NCI-H1694 (cell line): ENCODE data around the gene ZBTB7C.

Experiments used
- DNase-seq: peaks from one replicate; lab custom pipeline; 2025; lab: John Stamatoyannopoulos, UW

Gene ZBTB7C

DNA sequence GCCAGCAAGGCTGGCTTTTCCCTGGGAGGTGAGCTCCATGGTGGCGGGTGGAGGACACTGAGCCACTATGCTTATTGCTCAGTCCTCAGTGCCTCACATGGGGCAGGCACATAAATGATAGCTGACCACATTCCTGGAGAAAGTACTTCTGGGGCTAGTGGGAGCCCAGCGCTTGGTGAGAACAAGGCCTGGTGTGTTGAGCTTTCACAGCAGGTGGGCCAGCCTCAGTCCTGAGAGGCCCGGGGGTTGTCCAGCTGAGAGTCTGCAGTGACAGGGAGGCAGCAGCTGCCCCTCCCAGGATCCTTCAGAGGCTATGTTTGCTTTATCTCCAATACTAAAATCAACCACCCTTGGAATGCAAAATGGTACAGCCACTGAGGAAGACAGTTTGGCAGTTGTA is 217.7 kb downstream of the ZBTB7C start:
- DNase-seq = no peak

DNA sequence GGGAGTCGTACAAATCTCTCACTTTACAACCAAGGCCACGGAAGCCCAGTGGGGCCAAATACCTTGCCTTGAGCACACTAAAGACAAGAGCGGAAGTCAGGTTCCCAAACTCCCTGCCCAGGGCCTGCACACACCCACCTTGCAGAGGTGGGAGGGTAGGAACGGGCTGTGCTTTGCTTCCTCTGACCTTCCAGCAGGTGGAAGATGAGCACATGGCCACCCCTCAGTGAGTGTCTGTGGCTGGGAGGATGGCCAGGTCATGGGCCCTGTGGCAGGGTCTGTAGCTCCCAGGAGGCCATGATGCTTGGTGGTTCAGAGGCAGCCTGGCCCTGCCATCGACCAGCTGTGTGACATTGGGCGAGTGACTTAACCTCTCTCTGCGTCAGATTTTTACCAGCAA is 218.2 kb downstream of the ZBTB7C start:
- no peak for DNase-seq

DNA sequence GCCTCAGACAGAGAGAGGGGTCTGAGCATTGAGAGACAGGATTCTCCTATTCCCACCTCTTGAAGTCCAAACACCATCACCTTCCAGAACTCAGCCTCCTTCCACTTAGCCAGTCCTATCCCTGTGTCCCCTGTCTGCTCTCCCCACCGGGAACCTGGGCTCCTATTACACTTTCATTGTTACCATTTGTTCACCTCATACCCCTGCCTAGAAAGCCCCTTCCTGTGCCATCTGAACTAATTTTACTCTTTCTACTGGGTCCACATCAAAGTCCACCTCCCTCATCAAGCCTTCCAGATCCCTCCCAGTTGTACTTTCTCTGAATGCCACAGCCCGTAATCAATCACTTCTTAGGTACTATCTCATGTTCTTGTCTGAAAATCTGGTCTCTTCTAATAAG is 220.6 kb downstream of the ZBTB7C start:
- DNase-seq = no peak

DNA sequence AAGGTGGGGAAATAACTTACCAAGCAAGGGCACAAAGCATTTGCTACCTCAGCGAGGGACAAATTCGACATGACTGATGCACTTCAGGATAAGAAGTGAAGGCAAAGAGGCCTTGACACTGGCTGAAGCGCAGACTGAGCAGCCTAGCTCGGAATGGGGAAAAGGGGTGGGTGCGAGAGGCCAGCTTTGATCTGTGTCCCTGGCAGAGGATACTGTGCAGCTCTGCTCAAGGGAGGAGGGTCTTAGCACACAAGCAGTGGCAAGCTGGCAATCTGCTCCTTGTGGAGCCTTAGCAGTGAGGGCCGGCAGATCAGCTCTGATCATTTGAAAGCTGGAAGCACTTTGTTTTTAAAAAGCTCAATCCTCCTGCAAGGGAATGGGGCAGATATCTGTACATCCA is 222.3 kb downstream of the ZBTB7C start:
- DNase-seq = no peak

DNA sequence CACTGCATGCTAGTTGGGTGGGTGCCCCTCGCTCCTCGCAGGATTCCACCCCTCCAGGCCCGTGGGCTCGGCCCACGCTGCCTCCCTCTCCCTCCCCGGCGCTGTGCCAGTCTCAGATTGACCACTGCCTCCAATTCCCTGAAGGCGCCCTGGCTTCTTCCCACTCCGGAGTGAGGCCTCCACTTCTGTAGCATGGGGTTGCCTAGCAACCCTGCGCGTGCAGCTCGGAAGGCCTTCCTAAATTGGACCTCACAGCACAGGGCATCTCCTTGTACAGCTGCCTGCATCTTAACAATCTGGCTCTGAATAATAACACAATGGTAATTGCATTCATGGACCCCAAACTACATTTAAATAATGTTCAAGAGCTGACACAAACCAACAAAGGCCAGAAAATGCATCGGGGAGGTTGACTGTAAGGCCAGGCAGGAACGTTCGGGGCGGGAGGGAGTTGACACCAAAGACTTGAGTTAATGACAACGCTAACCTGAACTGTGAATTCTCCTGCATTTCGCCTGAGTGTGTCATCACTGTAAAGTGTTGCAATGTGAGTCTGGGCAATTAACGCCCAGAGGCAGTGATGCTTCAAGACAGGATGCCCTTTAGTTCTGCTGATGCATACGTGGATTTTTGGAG is 222.9 kb downstream of the ZBTB7C start:
- no peak for DNase-seq

DNA sequence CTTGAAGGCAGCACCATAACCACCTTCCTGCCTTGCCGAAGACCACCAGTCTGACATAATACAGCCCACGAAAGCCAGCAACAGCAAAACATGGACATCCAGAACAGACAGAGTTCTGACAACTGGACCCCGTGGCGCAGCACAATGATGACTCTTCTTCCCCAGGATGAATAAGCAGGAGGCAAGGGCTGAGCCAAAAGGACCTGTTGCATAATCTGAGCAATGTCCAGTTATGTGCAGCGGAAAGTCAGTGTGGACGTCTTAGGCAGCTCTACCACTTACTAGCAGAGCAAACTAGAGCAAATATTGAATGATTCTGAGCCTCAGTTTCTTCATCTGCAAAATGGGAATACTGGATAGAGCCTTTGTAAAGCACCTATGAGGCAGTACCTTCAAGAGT is 225.1 kb downstream of the ZBTB7C start:
- no peak for DNase-seq

DNA sequence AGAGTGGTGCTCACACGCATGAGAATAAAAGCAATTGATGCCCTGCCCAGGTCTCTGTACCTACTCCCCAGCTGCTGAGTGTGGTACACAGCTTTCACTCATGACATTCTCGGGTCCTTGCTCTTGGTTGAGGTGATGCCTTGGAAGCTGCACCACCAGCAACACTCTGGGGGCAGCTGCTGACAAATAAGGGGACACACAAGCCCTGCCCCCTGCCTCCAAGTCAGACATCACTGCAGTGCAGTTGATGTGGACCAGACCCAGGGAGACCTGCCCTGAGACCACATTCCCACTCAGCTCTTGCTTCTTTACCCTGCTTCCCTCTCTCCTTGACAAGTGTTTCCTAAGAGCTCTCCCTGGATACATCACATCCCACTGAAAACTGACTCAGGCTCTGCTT is 225.6 kb downstream of the ZBTB7C start:
- no peak for DNase-seq

DNA sequence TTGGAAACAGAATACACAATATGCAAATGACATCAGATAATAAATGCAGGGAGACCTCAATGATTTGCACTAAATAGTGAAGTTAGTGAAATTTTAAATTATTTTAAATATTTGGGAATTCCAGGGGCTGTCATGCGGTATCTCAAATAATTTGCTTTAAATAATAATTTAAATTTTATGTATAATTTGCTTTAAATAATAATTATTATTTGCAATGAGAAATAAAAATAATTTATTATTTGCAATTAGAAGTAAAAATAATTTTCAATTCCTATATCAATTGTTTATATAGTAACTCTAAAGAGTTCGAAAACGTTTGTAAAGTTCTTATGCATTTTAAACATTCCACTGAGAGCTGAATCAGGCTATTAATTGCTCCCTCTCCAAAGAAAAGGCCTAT is 226.4 kb downstream of the ZBTB7C start:
- DNase-seq = no peak

DNA sequence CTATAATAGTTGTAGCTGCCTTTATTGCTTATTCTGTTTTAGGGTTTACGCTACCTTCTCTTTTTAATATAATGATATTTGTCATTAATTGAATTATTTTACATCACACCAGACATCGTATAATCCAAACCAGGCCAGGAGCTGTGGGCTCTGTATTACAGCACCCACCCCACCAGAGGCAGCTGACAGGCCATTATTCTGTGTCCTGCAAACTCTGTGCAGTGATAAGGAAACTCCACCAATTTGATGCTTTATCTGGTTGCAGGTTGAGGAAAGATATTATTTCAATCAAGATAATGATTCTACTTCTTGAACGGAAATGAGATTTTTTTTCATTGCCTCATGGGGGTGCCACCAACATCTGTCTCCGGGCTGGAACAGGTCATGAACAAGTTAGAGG is 227.3 kb downstream of the ZBTB7C start:
- DNase-seq = no peak

DNA sequence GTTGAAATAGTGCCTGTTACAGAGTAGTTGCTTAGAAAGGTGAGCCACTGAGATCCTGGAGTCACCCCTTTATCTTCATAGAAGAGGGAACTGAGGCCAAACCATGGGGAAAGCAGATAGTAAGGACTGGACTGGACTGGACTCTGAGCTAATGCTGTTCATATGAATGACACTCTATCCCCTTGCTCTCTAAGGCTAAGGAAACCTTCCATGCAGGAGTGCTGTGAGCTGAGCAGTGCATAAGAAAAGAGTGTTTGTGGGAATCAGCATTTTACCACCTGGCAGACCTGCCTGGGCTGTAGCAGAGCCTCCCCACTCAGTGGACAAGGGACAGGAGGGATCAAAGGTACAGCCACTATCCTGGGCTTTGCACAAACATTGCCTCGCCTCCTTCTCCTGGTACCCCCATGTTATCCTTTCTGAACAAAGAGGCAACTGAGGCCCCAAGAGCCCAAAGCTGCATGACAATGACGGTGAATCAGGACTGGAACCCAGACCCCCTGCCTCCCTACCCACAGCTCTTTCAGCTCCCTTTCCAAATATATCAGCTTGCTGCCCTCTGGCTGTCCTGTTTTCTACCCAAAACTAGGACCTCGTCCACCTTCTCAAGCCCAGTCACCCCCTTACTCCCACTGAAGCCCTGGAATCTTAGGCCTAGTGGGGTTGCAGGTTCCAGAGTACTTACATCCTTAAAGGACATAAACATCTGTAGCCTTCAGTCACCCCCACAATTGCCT is 227.9 kb downstream of the ZBTB7C start:
- no peak for DNase-seq

DNA sequence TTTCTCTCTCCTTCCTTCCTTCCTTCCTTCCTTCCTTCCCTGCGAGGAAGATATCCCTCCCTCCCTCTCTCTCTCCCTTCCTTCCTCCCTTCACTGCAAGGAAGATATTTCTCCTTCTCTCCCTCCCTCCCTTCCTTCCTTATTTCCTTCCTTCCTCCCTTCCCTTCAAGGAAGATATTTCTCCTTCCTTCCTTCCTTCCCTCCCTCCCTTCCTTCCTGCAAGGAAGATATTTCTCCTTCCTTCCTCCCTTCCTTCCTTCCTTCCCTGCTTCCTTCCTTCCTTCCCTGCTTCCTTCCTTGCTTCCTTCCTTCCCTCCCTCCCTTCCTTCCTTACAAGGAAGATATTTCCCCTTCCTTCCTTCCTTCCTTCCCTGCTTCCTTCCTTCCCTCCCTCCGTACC is 229.5 kb downstream of the ZBTB7C start:
- no peak for DNase-seq

DNA sequence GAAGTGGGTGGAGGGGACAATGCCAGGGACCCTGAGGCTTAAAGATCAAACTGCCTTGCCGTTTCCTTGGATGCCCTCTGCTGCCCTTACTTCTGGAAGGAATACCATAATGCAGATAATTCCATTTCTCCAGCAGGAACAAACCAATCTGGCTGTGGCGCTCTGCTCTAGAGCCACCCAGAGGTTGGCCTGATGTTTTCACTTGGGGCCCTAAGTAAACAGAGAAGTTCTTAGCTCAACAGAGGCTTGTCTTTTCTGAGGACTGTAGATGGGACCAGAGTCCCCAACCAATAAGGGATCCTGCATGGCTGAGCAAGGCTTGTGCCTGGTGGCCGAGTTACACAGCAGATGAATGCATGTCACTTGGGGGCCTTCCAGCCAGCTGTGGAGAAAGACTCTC is 230.2 kb downstream of the ZBTB7C start:
- no peak for DNase-seq

DNA sequence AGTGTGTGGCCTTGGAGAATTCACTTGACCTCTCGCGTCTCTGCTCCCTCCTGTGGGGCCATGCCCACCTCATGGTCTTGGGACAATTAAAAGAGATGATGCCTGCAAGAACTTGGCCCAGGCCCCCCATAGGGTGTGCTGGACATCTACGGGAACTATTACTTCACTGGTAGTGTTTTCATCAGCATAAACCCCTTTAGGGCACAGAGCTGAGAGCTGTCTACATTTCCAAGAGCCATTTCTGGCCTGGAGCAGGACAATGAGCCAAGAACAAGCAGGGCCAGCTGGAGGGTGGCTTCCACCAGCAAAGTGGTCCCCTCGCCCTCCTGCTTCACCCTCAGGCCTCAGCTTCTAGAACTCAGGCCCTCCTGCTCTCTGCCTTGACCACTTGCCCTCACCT is 232.3 kb downstream of the ZBTB7C start:
- no peak for DNase-seq

DNA sequence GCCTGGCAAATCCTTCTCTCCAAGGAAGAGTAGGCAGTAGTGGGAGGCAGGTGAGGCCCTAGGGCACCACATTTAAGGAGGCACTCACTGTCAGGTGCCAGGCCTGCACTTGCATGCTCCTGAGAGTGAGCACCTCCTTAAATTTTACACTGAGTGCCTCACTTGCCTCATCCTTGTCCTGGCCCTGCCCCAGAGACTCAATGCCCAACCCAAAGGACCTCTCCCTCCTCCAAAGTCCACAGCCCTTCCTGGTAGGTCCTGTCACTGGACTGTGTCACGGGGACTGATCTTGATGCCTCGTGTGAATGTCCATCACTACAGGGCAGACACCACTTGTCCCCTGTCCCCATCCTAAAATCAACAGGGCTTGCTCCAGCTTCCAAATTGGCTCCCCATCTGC is 235.6 kb downstream of the ZBTB7C start:
- DNase-seq = no peak

DNA sequence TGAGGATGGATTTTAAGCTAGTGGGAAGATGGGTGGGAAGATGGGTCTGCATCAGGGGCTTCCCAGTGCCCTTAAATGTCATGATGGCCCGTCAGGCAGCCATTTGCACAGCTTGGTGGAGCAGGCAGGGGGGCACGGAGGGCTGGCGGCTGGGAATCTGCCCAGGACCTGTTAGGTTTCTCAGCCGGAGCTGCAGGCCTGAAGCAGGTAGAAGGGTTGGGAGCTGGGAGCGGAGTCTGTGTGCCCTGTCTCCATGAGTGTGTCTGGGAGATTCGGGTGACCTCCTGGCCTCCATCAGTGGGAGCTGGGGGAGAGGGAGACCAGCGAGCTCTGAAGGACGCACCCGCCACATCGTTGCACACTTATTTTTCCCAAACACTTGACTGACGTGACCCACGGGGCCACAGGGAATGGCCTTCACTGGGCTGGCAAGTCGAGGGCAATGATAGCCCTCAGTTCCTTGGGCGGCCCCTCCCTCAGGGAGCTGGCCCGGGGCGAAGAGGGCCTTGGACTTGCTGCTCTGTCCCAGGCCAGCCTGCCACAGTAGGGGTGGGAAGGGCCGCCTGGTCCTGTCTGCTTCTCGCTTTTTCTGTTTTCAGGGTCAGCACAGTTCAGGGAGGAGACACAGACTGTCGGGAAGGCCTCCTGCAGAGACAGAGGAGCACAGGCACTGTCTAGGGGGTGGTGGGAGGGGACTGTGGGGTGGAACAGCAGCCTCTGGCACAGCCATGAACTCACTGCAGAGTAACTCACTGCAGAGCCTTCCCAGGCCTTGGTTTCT is 236.8 kb downstream of the ZBTB7C start:
- DNase-seq = no peak

DNA sequence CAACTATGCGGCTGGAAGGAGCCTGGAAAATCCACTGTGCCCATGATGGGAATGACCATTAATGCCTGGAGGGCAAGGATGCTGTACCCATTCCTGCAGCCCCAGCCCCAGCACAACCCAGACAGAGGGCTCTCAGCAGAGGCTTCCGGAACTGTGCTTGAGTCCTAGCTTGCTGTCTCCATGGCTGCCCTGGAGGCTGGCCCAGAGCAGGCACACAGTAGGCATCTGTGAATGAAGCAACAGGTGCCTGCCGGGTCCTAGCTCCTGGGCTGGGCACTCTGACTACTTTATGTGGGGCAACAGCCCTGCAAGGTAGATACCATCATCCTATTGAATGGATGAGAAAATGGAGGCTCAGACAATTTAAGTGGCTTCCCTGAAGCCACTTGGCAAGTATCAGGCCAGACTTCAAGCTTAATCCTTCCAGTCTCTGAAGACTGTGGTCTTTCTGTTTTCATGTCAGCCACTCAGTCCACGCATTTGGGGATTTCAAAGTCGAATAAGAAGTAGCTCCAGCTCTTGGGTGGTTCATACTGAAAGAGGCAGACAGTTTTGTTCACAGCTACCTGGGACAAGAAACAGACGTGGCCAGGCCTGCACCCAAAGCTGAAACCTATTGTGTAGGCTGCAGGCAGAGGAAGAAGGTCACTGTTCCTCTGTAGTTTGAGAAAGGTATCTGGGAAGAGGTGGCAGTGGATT is 237.5 kb downstream of the ZBTB7C start:
- DNase-seq = no peak

DNA sequence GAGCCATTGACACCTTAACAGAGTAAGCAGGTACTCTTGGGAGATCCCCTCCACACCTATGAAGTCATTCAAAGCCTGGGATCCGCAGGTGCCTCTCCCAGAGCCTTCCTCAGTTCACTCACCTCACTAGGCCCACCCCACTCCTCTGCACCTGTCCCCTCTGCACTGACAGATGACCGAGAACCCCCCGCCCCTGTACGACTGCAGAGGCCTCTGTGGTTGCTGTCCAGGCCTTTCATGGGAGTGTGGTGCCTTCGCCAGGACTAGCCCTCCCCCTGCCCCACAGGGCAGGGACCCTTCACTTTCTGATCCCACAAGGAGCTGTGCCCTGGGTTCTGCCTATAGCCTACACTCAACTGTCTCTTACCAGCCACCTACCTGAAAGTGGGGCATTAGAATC is 238.5 kb downstream of the ZBTB7C start:
- DNase-seq = no peak

DNA sequence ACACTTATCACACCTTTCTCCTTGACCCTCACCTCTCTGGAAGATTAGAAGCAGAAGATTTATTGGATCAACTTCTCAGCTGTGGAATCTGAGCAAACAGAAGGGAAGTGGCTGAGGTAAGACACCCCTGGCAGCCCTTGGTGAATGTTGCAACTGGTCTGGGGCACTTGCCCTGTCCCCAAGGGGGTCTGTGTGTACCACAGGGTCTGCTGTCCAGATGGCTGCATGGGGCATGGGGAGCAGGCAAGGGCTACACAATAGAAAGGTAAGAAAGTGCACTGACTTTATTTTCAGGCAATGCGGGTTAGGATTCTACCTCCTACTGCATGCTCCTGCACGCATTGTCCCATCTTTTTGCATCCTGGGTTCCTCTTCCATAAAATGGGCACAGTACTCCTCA is 240.3 kb downstream of the ZBTB7C start:
- DNase-seq = no peak

DNA sequence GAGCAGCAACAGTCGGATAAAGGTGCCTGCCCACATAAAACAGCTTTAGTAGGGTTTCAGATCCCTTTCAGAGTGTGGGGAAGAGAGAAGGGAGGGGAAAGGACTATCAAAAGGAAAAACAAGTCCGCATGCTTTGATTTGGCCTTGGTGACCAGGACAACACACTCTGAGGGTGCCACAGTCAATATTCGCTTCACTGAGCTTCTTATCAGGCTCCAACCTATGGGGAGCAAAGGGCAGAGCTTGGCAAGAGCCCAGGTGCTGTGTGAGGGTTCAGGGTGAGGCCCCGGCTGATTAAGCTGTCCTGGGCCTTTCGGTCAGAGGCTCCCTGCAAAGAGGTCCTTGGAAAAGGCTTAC is 241.3 kb downstream of the ZBTB7C start:
- no peak for DNase-seq

DNA sequence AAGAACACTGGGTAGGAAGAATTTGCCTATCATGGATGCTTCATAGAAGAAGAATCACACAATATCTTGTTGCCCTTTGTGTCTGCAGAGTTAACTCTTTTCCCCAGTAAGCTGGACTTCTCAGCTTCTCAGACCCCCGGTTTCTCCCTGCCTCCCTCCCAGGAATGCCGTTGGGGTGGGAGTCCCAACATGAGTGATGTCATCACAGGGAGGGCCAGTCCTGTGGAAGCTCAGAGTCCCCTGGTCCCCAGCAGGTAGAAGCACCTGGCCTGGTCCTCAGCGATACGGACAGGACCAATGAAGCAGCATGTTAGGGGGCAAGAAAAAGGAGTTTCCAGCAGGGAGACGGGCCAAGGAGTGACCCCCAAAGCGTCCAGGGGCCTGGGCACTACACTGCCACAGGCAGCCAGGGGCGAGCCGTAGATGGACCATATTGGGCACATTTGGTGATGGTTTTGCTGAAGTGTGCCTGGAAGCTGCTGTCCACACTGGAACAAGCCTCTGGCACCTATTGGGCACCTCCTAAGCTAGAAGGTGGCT is 242.8 kb downstream of the ZBTB7C start:
- no peak for DNase-seq

DNA sequence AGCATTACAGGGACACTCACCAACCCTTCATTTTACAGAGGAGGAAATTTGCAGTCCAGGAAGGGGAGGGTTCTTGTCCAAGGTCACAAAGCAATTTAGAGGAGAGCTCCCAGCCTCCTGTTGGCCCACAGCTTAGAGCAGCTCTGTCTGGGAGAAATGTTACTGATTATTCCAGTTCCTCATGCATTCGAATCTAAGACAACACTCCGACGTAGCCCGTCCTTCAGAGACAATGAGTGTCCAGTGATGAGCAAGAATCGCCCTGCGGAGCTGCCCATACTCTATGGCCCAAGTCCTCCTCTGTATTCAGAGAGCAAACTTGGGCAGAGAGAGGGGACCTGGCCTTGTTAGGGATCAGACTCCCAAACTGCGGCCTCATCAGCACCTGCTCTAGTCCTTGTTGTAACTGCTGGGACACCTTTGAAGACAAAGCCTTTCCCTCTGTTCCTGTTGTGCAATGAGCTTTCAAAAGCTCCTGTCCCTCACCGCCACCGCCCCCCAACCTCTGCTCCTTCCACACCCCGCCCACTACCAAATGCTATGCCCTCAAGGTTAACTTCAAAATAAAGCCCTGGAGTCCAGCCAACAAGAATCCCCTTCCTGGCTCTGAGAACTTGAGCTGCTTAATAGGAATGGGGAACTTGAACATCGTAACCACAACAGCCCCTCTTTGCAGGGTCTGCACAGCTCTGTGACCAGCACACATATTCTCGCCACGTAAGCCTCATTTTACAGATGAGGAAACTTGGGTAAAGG is 243.9 kb downstream of the ZBTB7C start:
- DNase-seq = no peak

DNA sequence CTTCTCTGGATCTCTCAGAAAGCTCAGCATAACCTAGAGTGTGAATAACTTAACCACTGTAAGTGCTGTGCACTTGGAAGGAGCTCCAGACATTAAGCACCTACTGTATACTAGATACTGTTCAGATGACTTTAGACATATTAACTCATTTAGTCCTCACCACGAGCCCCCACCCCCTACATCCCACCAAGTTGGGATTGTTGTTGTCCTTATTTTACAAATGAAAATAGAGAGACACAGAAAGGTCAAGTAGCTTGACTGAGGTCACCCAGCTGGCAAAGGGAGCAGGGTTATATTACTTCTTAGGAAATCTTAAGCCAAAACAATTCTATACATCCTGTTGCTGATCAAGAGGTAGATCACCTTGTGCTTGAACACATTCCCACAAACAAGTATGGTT is 244.5 kb downstream of the ZBTB7C start:
- no peak for DNase-seq
